ENCODE results near the gene SAMD4B.
"Not testable (repeated sequence)": the region's sequence is repeated elsewhere in the genome, so short reads cannot be mapped to it uniquely, and the experiment has no call there.

The SAMD4B gene

DNA sequence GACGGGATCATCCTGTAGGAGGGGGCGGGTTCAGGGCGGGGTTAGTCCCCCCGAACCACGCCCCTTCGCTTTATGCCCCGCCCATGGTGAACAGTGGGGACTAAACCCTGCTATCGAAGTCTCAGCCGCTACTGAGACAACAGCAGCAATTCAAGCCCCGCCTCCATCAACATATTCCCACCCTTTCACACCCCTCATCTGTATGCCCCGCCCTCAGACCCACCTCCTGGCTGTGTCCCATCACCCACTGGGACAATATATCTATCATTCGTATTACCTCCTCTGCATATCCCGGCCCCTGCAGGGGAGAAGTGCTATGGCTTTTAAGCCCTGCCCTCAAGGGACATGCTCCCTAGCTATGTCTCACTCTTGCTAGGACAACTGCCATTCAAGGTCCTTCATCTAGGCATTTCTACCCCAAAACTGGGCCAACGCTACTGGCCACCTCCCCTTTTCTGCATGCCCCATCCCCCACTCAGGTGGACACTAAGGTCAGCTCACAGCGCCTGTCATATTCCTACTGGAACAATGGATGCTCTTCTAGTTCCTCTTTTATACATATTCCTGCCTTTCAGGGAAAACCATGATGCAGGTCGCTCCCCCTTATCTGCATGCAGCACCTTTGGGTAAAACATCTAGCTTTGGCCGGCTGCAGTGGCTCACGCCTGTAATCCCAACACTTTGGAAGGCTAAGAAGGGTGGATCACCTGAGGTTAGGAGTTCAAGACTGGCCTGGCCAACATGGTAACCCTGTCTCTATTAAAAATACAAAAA is 33.5 kb upstream of the SAMD4B start:
- H2AFZ ChIP-seq (ENCODE audit: low read length): no peak overlapping the region
- H3K36me3 ChIP-seq (replicated peaks; ENCODE audit: insufficient read depth, low read length): no peaks in the 10 kb centered on the region

GRCh38 chr19:39309305-39309670 is 32.9 kb upstream of the SAMD4B start:
- H3K9me2 ChIP-seq (replicated peaks; ENCODE audit: insufficient read depth, low read length); H3F3A ChIP-seq (ENCODE audit: insufficient read depth, low read length); H3K4me2 ChIP-seq (ENCODE audit: low read depth, low read length); H3K27me3 ChIP-seq (replicated peaks; ENCODE audit: insufficient read depth, low read length); H3K4me1 ChIP-seq (ENCODE audit: low read length); H4K20me1 ChIP-seq (ENCODE audit: insufficient read depth, low read length); H3K27ac ChIP-seq (ENCODE audit: low read length); H3K9me3 ChIP-seq (replicated peaks; ENCODE audit: insufficient read depth, low read length); H3K4me3 ChIP-seq (ENCODE audit: low read length); H3K9ac ChIP-seq (ENCODE audit: low read length); H3K36me3 ChIP-seq (replicated peaks; ENCODE audit: insufficient read depth, low read length); H3K79me2 ChIP-seq (ENCODE audit: low read length); H2AFZ ChIP-seq (ENCODE audit: low read length); DNase-seq: not testable (repeated sequence)

More for the DNA sequence above, 33.5 kb upstream of the SAMD4B start:
- Histone ChIP-seq H3K27me3 (replicated peaks; ENCODE audit: insufficient read depth, low read length) (peaks cover 3% of the 10 kb centered on the region; the same call in 1 of the 2 replicates), H3K4me3 (ENCODE audit: low read length) (no peak overlapping the region), H3F3A (ENCODE audit: insufficient read depth, low read length) (no peaks in the 10 kb centered on the region), H3K4me1 (ENCODE audit: low read length) (no peaks in the 10 kb centered on the region), H3K9ac (ENCODE audit: low read length) (no peak overlapping the region), H3K79me2 (ENCODE audit: low read length) (no peaks in the 10 kb centered on the region), H4K20me1 (ENCODE audit: insufficient read depth, low read length) (no peaks in the 10 kb centered on the region), H3K9me3 (replicated peaks; ENCODE audit: insufficient read depth, low read length) (no peaks in the 10 kb centered on the region), H3K9me2 (replicated peaks; ENCODE audit: insufficient read depth, low read length) (no peaks in the 10 kb centered on the region), H3K27ac (ENCODE audit: low read length) (no peak overlapping the region), H3K4me2 (ENCODE audit: low read depth, low read length) (no peak overlapping the region)
- TF ChIP-seq EZH2 (optimal IDR thresholded peaks at IDR 0.05; ENCODE audit: low read depth, low read length) (no peak), EZH2phosphoT487 (IDR thresholded peaks at IDR 0.05; ENCODE audit: low read length) (no peak)
- TF ChIP-seq, protein P1, sequence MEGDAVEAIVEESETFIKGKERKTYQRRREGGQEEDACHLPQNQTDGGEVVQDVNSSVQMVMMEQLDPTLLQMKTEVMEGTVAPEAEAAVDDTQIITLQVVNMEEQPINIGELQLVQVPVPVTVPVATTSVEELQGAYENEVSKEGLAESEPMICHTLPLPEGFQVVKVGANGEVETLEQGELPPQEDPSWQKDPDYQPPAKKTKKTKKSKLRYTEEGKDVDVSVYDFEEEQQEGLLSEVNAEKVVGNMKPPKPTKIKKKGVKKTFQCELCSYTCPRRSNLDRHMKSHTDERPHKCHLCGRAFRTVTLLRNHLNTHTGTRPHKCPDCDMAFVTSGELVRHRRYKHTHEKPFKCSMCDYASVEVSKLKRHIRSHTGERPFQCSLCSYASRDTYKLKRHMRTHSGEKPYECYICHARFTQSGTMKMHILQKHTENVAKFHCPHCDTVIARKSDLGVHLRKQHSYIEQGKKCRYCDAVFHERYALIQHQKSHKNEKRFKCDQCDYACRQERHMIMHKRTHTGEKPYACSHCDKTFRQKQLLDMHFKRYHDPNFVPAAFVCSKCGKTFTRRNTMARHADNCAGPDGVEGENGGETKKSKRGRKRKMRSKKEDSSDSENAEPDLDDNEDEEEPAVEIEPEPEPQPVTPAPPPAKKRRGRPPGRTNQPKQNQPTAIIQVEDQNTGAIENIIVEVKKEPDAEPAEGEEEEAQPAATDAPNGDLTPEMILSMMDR (IDR thresholded peaks at IDR 0.05; ENCODE audit: low read length): no peak
- no peak for DNase-seq

DNA sequence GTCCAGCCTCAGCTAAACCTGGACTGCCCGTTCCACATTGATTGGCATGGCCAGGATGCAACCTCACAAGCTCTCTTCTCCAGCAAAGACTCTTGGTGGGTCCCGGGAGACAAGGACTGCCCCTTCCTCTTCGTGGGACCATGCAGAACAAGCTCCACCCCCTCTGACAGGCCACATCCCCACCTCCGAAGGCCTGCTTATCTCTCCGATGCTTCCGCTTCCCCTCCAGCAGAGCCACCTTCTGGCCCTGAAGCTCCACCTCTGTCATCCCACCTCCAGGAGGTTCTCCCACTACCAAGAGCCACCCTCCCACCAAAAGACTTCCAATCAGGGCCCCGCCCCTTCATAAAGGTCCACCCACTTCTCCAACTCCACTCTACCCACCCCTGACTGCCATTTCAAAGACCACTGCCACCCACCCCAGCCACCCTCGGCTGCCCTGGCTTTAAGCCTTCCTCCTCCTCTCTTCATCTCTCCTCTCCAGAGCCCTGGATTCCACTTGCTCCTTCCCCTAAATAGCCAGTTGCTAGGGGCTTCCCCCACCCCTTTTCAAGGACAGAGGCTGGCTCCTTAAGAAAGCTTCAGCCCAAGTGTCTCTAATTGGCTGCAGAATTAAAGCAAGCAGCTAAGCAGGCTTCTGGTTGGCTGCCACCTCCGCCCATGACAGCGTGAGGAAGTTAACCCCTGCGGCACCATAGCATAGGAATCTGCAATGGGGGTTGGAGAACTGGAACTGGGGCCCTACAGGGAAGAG is 31.5 kb upstream of the SAMD4B start:
- Histone ChIP-seq H3K36me3 (replicated peaks; ENCODE audit: insufficient read depth, low read length) (no peaks in the 10 kb centered on the region), H3K27me3 (replicated peaks; ENCODE audit: insufficient read depth, low read length) (no peaks in the 10 kb centered on the region; the same call in 1 of the 2 replicates), H2AFZ (ENCODE audit: low read length) (no peak overlapping the region), H3K4me1 (ENCODE audit: low read length) (no peaks in the 10 kb centered on the region), H3K9me2 (replicated peaks; ENCODE audit: insufficient read depth, low read length) (no peaks in the 10 kb centered on the region), H3K4me2 (ENCODE audit: low read depth, low read length) (no peak overlapping the region), H3K9me3 (replicated peaks; ENCODE audit: insufficient read depth, low read length) (no peaks in the 10 kb centered on the region), H4K20me1 (ENCODE audit: insufficient read depth, low read length) (no peaks in the 10 kb centered on the region), H3K27ac (ENCODE audit: low read length) (no peak overlapping the region), H3K79me2 (ENCODE audit: low read length) (no peaks in the 10 kb centered on the region), H3K4me3 (ENCODE audit: low read length) (no peak overlapping the region), H3F3A (ENCODE audit: insufficient read depth, low read length) (no peaks in the 10 kb centered on the region), H3K9ac (ENCODE audit: low read length) (no peak overlapping the region)
- no peak for DNase-seq
- TF ChIP-seq, protein P1 (IDR thresholded peaks at IDR 0.05; ENCODE audit: low read length): no peak
- TF ChIP-seq EZH2 (optimal IDR thresholded peaks at IDR 0.05; ENCODE audit: low read depth, low read length) (no peak), EZH2phosphoT487 (IDR thresholded peaks at IDR 0.05; ENCODE audit: low read length) (no peak)
